ENCODE measurements around the gene CRELD1. TPM values are rescaled to one million over a fixed set of nuclear protein-coding genes. Genes with fewer than 3 reads are reported as not detected.

Gene CRELD1
- total and polyA plus RNA-seq, 2 of the 13 experiments (the other 11 are each of a cell fraction or from before 2014, with no cell fraction given) = 27.1 to 61.9 TPM

- no peak for TF ChIP-seq BCLAF1 (IDR thresholded peaks at IDR 0.05)
- peak; percentile 49; the same call in 1 of the 2 replicates for TF ChIP-seq ZNF180 (CRISPR knock-in tag; IDR thresholded peaks at IDR 0.05; ENCODE audit: borderline replicate concordance, low read depth)
- TF ChIP-seq ZNF556 (CRISPR knock-in tag; IDR thresholded peaks at IDR 0.05; ENCODE audit: borderline replicate concordance) = peak; percentile 76; the same call in 1 of the 2 replicates
- TF ChIP-seq PPARG (CRISPR knock-in tag; conservative IDR thresholded peaks at IDR 0.05) = peak; percentile 36; the same call in 1 of the 2 replicates
- peak; percentile 26; the same call in 1 of the 2 replicates for TF ChIP-seq BRD4 (CRISPR knock-in tag; IDR thresholded peaks at IDR 0.05)
- peak; percentile 67; the same call in 1 of the 2 replicates for TF ChIP-seq HES4 (CRISPR knock-in tag; IDR thresholded peaks at IDR 0.05; ENCODE audit: borderline replicate concordance)
- TF ChIP-seq KAT2B (IDR thresholded peaks at IDR 0.05; ENCODE audit: borderline replicate concordance, low read depth, low read length) = no peak
- no peak for TF ChIP-seq ZNF577 (CRISPR knock-in tag; IDR thresholded peaks at IDR 0.05; ENCODE audit: borderline replicate concordance, low read depth)
- TF ChIP-seq RBM39 (IDR thresholded peaks at IDR 0.05; ENCODE audit: low read depth, low read length, poor library complexity, severe bottlenecking) = no peak
- no peak; the same call in 1 of the 2 replicates for TF ChIP-seq ZBTB20 (CRISPR knock-in tag; IDR thresholded peaks at IDR 0.05; ENCODE audit: borderline replicate concordance, low read depth)
- TF ChIP-seq ZBTB34 (CRISPR knock-in tag; IDR thresholded peaks at IDR 0.05) = no peak; the same call in 1 of the 2 replicates
- no peak; the same call in 1 of the 2 replicates for TF ChIP-seq GATA4 (IDR thresholded peaks at IDR 0.05; ENCODE audit: borderline replicate concordance, low read depth)
- TF ChIP-seq ZNF713 (CRISPR knock-in tag; IDR thresholded peaks at IDR 0.05) = no peak
- no peak for TF ChIP-seq IRF1 (CRISPR knock-in tag; IDR thresholded peaks at IDR 0.05; ENCODE audit: low read depth)
- no peak for TF ChIP-seq ARNTL (CRISPR knock-in tag; IDR thresholded peaks at IDR 0.05)
- no peak for TF ChIP-seq ZNF513 (CRISPR knock-in tag; conservative IDR thresholded peaks at IDR 0.05)
- no peak for TF ChIP-seq NFE2L2 (IDR thresholded peaks at IDR 0.05; ENCODE audit: low read length)
- 0 out of 2 replicates have a peak, but pooled peaks have one; percentile 23 for TF ChIP-seq MZF1 (CRISPR knock-in tag; IDR thresholded peaks at IDR 0.05; ENCODE audit: borderline replicate concordance)
- TF ChIP-seq FLYWCH1 (CRISPR knock-in tag; IDR thresholded peaks at IDR 0.05) = 0 out of 2 replicates have a peak, but pooled peaks have one; percentile 73
- no peak; the same call in 1 of the 2 replicates for TF ChIP-seq ZNF749 (CRISPR knock-in tag; IDR thresholded peaks at IDR 0.05; ENCODE audit: borderline replicate concordance)
- TF ChIP-seq GABPA (IDR thresholded peaks at IDR 0.05; ENCODE audit: low read depth, low read length) = no peak
- TF ChIP-seq GABPA (CRISPR knock-in tag; IDR thresholded peaks at IDR 0.05; ENCODE audit: low read depth) = no peak
Measured at GRCh38 chr3:9946112-9947024, 12.7 kb downstream of the CRELD1 start (continued).
